Neural progenitor cell (in vitro differentiated cells): ENCODE data around the gene CDH1.

ENCODE experiments used
- EZH2 ChIP-seq: fragments of 200-600 bp; sonication (generic); IDR thresholded peaks from 2 replicates; pipeline ENCODE4 v1.6.1; 2017; ENCODE audit warnings: antibody characterized with exemption, mild to moderate bottlenecking, moderate library complexity
- TF ChIP-seq, protein P1 (sequence below): fragments of 200-600 bp; sonication (generic); IDR thresholded peaks from 2 replicates; pipeline ENCODE4 v1.5.1; 2017; ENCODE audit warnings: antibody characterized with exemption, mild to moderate bottlenecking

DNA sequence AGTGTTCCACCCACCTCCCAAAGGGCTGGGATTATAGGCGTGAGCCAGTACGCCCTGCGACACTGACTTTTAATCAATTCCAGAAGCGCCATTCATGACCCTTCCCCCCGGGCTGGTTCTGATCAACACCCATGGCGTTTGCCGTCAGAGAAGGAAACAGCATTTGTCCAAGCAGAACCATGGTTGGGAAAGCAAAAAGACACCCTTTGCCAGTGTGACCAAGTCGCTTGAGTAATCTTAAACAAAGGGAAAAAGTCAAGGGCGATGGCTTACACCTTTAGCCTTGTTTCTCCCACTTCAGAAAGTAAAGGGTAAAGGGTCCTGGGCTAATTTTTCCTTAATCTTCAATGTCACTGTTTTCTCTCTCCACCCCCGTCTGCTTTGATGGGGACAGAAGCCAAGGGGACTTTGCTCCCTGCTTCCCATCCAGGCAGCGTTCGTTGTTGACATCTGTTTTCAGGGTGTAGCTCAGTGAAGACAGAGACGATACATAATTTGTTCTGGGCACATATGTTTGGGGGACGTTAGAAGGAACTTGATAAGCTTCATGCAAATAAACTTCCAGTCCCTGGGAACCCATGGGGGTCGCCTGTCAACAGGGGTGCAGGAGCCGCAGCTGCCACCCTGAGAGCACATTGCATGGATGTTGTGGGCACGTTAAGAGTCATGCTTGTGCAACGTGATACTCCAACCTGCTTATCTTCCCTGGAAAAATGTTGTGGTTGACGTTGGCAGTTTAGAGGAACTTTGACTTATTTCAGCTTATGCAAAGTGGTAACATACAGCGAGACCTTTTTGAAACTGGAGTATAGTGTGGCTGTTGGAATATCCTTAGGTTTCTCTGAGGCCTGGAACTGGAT, 55.6 kb downstream of the CDH1 start:
- TF ChIP-seq, protein P1, sequence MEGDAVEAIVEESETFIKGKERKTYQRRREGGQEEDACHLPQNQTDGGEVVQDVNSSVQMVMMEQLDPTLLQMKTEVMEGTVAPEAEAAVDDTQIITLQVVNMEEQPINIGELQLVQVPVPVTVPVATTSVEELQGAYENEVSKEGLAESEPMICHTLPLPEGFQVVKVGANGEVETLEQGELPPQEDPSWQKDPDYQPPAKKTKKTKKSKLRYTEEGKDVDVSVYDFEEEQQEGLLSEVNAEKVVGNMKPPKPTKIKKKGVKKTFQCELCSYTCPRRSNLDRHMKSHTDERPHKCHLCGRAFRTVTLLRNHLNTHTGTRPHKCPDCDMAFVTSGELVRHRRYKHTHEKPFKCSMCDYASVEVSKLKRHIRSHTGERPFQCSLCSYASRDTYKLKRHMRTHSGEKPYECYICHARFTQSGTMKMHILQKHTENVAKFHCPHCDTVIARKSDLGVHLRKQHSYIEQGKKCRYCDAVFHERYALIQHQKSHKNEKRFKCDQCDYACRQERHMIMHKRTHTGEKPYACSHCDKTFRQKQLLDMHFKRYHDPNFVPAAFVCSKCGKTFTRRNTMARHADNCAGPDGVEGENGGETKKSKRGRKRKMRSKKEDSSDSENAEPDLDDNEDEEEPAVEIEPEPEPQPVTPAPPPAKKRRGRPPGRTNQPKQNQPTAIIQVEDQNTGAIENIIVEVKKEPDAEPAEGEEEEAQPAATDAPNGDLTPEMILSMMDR: no peak
- no peak for TF ChIP-seq EZH2
